GM18519 (cell line): ENCODE data around the gene THRB.

ENCODE experiments used
- ATAC-seq: cut with Tn5 transposase; IDR thresholded peaks from one replicate; pipeline ENCODE4 v1.9.1; 2021; ENCODE audit warnings: mild to moderate bottlenecking, moderate library complexity; ENCODE audit not compliant: unreplicated experiment, low FRiP score

The THRB gene

DNA sequence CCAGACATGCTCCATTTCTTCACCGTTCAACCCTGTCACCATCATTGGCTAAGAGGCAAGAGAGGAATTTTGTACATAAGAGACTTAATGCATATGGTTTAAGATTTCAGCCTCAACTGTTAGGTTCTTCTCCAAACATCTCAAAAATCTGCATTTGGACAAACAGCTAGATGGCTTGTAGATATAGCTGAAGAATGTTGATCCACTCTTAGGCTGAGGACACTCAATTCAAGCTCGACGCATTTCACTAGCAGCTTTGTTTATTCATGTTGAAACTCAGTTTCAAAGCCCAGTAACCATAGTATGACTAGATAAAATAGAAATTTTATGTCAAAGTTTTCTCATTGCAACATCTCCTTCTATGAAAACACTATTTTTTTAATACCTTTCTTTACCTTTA, 208.2 kb downstream of the THRB start:
- ATAC-seq = no peak

GRCh38 chr3:24278543-24278942, 216.1 kb downstream of the THRB start:
- no peak for ATAC-seq

DNA sequence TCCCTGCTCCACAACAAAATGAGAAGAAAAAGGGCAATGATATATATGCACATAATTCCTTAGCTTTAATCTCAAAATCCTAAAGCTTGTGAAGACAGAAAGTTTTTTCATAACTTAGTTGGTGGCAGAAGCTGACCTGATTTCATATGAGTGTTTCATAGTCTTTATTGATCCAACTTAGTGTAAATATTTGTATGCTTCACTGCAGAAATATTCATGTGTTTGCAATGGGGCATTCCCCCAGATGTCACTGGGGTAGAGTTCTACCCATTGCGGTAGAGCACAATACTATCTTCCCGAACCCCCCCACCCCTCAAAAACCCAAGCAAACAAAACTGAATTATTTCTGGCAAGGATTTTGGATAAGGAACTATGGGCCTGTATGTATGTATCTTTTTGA, 221.2 kb downstream of the THRB start:
- no peak for ATAC-seq

- ATAC-seq = no peak
Observed at GRCh38 chr3:24272875-24273274, 221.8 kb downstream of the THRB start.

- no peak for ATAC-seq
Observed at GRCh38 chr3:24272408-24272807, 222.2 kb downstream of the THRB start.

DNA sequence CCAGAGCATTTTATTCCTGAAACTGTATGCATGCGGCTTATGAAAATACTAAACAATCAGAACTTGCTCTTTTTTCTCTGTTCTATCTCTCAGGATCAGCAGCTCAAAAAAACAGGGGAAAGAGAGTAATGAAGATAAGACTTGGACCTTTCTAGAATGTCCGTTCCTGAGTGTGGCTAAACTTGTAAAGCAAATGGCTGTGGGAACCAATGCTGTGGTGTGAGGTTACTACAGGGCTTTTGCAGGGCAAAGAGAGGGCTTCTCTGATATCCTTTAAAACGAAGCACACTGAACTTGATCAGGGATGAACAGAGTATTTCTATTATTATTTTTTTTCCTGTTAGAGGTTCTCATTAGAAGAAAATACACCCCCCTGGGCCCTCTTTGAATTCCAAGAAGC, 223.4 kb downstream of the THRB start:
- no peak for ATAC-seq

DNA sequence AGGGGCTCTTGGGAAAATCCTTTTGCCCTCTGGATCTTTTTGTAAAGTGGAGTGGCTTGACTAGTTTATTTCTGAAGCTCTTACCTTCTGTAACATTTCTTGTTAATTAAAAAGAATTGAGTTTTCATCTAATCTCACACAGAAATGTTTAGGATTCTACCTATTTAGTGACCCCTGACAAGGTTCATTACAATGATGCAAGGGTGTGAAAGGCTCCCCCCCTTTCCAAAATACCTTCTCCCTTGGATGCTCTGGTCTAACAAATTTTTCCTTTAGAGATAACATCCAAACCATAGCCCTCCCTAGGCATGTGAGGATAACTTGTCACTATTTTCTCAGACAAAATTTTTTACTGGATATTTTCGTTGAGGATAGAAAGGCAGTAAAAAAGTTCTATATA, 223.9 kb downstream of the THRB start:
- ATAC-seq = no peak

DNA sequence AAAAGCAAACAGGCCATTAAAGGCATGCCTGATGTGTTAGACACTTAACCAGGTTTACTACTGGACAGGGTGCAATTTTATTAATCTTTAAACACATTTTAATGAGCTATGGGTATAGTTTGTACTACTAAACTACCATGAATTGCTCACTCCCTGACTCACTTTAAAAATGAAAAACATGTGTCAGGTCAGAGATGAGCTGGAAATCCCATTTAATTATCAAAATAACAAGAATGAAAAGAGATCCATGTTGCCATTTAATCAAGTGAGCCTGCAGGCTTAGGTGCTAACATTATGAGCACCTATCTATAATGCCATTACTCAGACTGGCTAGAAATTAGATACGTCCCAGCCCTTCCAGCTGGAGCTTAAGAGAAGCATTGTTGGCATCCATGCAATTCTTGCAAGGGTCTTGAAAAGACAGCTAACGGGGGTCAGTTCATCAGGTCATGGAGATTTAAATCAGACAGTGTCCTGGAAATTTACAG, 224.4 kb downstream of the THRB start:
- no peak for ATAC-seq

DNA sequence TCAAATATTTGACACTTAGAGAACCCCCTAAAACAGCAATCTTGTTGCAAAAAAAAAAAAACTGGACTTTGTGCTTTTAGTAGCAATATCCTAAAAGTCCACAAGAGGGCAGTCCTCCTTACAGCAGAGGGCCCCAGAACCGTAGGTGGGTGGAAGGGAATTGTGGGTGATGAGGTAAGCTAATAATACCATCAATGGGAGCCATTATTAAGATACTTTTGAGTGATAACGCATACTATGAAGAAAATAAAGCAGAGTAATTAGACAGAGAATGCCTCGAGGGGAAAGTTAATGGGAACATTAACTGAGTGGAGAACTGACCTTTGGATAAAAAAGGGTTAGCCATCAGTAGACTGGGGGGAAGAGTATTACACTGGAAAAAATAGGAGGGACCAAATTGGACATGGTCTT, 229.9 kb downstream of the THRB start:
- peak; percentile 74 for ATAC-seq

GRCh38 chr3:24264011-24264410, 230.6 kb downstream of the THRB start:
- ATAC-seq = no peak

DNA sequence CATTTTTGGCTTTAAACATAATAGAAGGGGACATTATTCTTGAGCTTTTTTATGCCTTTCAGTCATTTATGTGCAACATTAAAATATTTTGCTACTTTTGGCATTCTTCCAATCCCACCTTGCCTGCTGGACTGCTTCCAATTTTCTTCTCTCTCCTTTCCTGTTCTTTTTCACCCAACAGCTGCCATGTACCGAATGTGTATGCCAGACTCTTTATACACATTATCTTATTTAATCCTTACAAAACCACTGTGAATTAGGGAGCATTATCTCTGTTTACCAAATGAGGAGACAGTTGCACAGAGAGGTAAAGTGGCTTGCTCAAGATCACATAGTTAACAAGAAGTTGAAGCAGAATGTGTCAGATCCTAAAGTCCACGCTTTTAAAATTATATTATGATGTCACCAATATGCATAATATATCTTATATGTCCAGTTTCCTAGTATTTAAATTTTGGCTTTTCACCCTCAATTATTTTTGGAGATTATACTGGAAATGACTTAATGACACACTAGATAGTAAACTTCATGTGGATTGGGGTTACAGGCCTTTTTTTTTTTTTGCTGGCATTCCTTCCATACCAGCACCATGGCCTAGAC, 231.5 kb downstream of the THRB start:
- ATAC-seq = no peak

DNA sequence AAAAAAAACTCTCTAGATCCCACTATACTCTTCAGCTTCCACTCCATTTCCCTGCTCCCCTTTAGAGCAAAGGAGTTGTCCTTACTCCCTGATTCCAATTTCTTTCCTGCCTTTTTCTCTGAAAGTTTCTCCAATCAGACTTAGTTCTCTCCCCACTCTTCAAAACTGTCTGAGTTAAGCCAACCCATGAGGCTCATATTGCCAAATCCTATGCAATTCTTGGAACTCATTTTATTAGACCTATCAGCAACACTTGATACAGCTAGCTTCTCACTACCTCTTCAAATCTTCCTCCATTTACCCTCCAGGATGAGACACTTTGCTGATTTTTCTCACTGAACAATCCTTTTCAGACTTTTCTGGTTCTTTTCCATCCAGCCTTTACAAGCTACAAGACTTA, 233.1 kb downstream of the THRB start:
- no peak for ATAC-seq

DNA sequence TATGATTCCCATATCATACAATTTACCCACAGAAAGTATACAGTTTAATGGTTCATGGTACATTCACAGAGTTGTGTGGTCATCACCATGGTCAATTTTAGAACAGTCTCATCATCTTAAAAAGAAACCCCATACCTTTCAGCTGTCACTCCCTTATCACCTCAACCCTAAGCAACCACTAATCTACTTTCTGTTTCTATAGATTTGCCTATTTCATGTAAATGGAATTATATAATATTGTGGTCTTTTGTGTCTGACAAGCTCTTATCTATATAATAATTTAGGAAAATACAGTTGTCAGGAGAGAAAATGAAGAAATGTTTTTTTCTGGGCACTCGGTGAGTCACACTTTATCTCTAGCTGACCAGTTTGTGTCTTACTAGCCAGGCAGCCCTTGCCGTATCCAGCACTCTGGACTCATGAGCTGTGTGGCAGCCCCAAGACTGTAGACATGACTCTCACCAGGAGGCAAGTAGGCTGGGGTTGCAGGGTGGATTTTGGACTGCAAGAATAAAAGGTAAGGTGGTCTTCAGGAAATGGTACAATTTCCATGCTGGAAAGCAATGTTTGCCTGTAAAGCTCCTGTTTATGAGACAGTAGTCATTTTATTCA, 234.6 kb downstream of the THRB start:
- ATAC-seq = no peak

DNA sequence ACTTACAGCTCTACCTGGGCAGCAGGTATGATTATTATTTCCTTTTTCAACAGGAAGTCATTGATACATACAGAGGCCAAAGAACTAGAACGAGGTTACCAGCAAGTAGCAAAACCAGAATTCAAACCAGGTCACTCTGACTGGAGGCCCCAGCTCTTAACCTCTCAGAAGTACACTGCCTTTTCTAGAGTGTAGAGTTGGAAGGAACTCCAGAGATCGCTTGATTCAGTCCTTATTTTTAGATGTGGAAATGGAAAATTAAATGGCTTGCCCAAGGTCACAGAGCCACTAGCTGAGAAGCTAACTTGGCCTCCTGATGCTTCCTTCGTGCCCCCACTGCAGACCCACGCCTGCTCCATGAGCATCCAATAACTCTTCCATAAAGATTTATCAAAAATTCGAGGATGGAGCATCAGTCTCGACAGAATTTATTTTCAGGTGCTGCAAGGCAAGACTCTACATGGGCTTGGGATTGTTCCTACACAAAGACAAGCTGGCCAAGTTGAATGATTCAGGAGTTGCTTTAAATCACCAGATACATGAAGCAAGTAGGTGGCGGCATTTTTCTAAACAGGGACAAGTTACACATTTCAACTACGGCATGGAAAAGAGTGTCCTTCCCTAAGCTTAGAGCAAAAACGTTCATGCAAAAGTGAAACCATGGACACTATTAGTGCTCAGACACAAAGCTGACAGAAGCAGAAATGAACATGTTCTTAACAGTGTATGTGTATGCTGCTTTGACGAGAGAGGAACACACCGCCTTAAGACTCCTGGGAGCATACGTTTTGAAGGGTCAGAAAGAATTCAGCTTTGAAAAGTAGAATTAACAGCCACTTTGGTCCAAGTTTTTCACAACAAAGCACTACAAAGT, 235.7 kb downstream of the THRB start:
- no peak for ATAC-seq

DNA sequence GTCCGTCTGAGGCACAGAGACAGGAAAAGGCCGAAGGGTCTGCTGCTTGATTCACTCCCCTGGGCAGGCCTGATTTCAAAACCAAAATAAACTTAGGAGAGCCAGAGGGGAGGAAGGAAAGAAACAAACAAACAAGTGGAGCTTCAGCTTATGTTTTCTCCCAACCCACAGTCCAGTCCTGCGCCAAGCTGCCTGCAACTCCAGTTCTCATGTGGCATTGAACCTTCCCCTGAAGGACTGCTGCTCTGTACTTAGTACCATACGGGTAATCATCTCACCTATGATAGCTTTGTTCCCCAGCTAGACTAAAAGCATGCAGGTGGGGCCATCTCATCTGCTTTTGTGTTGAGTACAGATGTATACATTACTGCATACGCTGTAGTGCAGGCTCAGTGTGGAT, 236.4 kb downstream of the THRB start:
- ATAC-seq = no peak

- no peak for ATAC-seq
Observed at GRCh38 chr3:24255414-24255813, 239.2 kb downstream of the THRB start.

- no peak for ATAC-seq
Observed at GRCh38 chr3:24254649-24255048, 240.0 kb downstream of the THRB start.

GRCh38 chr3:24253336-24253735, 241.3 kb downstream of the THRB start:
- no peak for ATAC-seq

GRCh38 chr3:24249523-24249922, 245.1 kb downstream of the THRB start:
- no peak for ATAC-seq

- no peak for ATAC-seq
Observed at GRCh38 chr3:24245056-24245455, 249.6 kb downstream of the THRB start.

DNA sequence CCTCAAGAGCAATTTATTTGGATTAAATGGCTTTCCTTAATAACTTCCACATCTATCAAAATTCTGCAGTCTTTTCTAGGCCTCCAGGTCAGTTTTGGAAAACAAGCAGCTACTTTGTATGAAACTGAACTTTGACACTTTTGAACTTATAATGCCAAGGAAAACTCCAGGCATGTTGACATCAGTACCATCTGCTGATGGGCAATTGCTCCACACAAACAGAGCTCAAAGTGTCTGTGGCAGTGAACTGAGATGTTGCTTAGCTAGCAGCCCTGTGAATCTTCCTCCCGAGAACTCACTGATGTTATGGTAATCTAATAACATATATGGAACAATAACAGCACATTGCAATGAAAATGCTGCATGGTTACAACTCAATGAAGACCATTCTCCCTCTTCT, 250.2 kb downstream of the THRB start:
- ATAC-seq = no peak
